ENCODE results near the gene LSR.

DNA sequence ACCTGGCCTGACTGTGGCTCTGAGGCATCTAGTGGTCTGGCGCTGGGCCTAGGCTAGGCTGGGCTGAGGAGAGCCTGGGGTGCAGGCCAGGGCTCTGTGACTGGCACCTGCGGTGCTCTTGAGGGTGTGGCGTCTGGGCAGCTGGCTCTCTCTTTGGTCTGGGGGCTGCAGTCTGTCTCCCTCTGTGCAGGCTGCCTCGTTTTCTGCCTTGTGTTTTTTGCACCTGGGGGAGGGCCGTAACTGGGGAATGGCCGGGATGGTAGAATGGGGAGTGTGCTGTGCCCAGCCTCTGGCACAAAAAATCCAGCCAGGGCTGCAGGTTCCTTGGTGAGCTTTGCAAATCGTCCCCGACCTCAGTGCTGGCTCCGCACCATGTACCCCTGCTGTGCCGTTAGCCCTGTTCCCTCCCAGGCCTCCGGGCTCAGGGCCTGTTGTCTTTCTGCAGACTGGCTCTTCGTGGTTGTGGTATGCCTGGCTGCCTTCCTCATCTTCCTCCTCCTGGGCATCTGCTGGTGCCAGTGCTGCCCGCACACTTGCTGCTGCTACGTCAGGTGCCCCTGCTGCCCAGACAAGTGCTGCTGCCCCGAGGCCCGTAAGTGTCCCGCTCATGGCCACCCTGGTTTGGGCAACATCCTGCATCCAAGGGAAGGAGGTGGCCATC lies 13.4 kb downstream of the LSR start:
- TF ChIP-seq CTCF (IDR thresholded peaks at IDR 0.05; ENCODE audit: insufficient read depth, low read length) (no peak), POLR2AphosphoS5 (IDR thresholded peaks at IDR 0.05; ENCODE audit: low read depth) (no peak; the same call in 1 of the 2 replicates), GABPA (IDR thresholded peaks at IDR 0.05; ENCODE audit: low read depth) (no peak), SPI1 (IDR thresholded peaks at IDR 0.05; ENCODE audit: borderline replicate concordance, low read depth) (no peak)
- TF ChIP-seq, protein P1, sequence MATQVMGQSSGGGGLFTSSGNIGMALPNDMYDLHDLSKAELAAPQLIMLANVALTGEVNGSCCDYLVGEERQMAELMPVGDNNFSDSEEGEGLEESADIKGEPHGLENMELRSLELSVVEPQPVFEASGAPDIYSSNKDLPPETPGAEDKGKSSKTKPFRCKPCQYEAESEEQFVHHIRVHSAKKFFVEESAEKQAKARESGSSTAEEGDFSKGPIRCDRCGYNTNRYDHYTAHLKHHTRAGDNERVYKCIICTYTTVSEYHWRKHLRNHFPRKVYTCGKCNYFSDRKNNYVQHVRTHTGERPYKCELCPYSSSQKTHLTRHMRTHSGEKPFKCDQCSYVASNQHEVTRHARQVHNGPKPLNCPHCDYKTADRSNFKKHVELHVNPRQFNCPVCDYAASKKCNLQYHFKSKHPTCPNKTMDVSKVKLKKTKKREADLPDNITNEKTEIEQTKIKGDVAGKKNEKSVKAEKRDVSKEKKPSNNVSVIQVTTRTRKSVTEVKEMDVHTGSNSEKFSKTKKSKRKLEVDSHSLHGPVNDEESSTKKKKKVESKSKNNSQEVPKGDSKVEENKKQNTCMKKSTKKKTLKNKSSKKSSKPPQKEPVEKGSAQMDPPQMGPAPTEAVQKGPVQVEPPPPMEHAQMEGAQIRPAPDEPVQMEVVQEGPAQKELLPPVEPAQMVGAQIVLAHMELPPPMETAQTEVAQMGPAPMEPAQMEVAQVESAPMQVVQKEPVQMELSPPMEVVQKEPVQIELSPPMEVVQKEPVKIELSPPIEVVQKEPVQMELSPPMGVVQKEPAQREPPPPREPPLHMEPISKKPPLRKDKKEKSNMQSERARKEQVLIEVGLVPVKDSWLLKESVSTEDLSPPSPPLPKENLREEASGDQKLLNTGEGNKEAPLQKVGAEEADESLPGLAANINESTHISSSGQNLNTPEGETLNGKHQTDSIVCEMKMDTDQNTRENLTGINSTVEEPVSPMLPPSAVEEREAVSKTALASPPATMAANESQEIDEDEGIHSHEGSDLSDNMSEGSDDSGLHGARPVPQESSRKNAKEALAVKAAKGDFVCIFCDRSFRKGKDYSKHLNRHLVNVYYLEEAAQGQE (IDR thresholded peaks at IDR 0.05; ENCODE audit: insufficient replicate concordance, low read depth): no peak

All from HL-60 (cell line).